Measurements from ENCODE around the gene ESD.
A peak's percentile ranks its signal among the peaks of the same experiment; 100 is the strongest.
"Not testable (repeated sequence)": the region's sequence is repeated elsewhere in the genome, so short reads cannot be mapped to it uniquely, and the experiment has no call there.

The ESD gene, protein sequence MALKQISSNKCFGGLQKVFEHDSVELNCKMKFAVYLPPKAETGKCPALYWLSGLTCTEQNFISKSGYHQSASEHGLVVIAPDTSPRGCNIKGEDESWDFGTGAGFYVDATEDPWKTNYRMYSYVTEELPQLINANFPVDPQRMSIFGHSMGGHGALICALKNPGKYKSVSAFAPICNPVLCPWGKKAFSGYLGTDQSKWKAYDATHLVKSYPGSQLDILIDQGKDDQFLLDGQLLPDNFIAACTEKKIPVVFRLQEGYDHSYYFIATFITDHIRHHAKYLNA

DNA sequence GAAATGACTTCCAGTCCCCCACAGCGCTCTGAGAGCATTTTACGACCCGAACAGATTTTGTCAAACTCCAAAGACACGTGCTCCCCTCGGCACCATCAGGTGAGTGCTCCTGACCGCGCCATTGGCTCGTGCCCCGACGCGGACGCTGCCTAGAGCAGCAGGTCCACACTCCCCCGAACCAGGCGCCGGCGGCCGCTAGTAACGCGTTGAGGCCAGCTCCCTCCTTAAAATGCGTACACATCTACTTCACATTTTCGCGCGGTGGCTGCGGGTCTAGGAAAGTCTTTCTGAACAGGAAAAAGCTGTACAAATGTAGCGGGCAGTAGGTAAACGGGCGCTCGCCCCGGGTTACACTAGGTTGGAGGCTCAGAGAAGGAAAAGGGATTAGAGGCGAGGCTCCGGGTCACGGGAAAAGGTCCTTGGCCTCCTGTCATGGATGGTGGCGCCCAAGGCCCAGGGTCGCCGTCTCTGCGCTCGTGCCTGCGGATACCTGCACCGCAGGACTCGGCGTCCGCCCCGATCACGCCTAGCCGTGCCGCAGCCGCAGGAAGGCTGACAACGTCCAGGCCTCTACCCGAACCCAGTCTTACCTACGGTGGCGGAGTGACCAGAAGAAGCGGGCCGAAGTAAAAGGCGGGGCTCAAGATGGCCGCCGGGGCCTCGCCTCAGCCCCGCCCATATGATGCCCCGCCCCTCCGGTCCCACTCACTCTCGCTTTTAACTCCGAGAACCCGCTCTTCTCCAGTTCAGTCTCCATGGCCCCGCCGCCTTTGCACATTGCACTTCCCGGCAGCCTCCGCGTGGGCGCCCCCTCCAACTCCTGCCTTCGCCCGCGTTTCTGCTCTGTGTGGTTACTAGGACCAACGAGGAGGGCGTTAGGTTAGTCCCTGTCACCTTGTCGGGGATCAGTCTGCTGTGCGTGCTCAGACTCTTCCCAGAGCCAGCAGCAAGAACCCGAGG lies at the start of gene ESD:
Gene ESD (minus strand): TSS at position 647 of the 960 bp plus-strand sequence. CDS start 5,748 bp downstream, outside the sequence.
- peak; percentile 90 for DNase-seq (ENCODE audit: low read depth)

GRCh38 chr13:46846726-46847125 lies 49.8 kb upstream of the ESD start:
- no peak for DNase-seq (ENCODE audit: low read depth)

DNA sequence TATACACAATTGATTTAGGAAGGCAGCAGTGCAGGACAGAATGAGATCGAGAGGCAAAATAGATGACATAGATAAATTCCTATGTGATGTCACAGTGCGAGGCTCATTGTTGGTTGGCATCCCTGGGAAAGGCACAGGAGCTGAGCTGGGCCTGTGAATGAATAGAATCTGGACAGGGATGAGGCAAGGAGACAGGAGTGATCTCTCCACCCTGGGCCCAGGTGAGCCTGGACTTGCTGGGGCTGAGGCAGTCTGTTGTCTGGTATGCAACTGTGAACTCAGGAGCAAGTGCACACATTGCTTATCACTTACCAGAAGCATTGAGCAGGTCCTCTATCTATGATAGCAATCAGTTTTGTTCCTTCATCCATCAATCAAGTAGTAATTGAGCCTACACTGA lies 48.2 kb upstream of the ESD start:
- no peak for DNase-seq (ENCODE audit: low read depth)

DNA sequence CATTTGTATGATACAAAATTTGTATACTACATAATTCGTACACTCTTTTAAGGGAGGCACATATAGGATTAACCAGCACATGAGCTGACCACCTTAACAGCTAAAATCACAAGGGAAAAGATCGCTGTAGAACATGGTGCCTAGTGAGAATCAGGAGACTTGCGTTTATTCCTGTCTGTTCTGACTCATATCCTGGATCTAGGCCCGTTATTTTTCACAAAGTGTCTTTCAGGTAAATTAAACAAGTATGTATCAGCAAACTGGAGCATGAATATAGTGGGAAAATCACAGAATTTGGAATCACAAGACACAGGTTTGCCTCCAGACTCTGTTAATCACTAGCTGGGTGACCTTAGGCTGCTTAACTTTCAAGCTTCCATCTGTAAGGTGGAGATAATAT lies 47.5 kb upstream of the ESD start:
- DNase-seq (ENCODE audit: low read depth), result no peak

- no peak for DNase-seq (ENCODE audit: low read depth)
Observed at GRCh38 chr13:46839399-46839798, 42.4 kb upstream of the ESD start.

DNA sequence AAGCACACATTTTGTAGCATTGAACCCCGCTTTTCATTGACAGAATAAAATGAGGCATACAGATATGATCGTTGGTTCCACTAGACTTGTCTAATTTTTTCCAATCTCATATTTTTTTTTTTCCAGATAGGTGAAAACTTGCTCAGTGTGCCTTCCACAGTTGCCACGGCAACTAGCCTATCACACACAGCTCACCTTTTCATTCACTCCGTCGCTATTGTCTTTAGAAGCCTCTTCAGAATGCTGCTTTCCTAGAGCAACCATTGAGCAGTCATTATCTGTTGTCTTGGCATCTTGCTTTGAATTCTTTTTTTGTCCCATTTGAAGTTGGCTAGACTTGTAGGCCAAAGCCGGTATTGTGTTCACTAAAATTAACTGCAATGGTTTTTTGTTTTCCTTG lies 37.7 kb upstream of the ESD start:
- DNase-seq (ENCODE audit: low read depth), result no peak

GRCh38 chr13:46831588-46832194 lies 34.7 kb upstream of the ESD start:
- peak; percentile 52 for DNase-seq (ENCODE audit: low read depth)

DNA sequence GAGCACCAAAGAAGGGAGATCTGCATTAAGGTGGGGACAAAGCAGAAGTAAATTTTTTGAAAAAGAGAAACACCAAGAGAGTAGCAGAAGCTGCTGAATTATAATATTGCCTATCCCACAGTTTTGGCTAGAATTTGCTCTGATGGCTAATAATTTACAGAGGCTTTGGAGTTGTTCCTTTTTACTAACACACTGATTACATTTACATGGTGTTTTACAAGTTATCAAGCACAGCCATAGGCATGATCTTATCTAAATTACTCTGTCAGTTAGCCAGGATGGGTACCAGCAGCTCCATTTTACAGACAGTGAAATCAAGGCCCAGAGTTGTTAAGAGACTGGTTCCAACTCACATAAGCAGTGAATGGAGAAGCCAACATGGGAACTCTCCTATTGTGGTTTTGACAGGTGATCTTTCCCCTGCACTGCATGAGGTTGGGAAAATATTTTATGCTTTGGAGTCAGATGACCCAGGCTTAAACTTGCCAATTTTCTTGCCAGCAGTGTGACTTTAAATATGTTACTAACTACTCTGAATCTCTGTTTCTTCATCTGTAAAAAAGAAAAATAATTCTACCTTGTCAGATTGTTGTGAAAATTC lies 33.5 kb upstream of the ESD start:
- no peak for DNase-seq (ENCODE audit: low read depth)

DNA sequence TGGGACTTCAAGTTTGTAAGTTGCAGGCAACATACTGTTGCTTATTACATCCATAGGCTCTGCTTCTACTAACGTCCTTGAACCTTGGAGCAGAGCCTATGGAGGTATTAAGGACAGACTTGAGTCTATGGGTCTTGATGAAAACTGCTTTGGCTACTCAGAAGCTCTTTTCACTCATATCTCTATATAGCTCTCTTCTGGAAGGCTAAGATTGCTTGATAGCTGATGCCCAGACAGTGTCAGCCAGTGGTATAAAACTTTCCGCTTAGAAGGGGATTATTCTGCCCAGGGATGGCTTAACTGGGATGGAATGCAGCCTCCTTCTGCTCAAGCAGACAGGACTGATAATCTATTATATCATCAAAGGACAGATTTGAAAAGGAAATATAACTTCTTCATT lies 25.6 kb upstream of the ESD start:
- DNase-seq (ENCODE audit: low read depth), result no peak

DNA sequence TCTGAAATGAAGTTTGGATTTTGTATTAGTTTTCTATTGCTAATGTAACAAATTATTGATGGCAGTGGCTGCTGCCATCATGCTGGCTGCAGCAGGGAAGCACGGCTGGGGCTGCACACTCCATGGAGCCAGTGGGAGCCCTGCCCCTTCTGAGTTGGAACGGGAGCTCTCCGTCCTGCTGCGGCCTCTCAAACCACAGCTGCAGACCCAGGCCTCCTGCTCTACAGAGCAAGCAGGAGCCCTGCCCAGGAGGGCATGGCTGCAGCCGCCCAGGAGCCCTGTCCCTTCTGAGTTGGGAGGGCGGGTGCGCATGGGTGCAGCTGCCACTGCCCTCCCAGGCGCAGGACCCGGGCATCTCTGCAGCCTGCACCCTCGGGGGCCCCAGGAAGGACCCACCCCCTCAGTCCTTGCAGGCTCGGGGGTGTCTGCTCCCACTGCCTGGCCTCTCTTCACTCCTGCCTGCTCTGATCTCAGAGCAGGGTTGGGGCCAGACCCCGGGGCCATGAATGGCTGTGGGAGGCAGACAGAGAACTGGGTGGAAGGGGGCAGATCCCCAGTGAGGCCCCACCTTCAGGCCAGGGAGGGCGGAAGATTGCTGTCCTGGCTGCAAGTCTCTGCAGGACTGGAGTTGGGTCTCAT lies 21.0 kb upstream of the ESD start:
- no peak for DNase-seq (ENCODE audit: low read depth)

GRCh38 chr13:46817095-46817494 lies 20.1 kb upstream of the ESD start:
- DNase-seq (ENCODE audit: low read depth), result no peak

DNA sequence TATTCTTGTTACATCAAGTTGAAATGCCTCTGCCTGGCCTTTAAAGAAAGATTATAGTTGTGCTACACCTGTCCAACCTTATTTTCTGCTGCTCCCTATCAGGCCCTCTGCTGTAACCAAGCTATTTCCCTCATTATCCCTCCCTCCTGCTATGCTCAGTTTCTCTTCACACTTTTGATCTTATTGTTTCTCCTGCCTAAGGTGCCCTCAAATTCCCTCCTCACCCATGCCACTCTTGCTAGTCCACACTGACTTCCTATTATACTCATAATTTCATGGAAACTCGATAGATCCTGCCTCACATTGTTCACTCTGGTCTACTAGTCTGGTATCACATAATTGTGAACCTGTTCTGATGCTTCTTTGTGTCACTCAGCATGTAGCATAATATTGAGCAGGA lies 19.4 kb upstream of the ESD start:
- DNase-seq (ENCODE audit: low read depth), result no peak

GRCh38 chr13:46812301-46812797 lies 15.4 kb upstream of the ESD start:
- no peak for DNase-seq (ENCODE audit: low read depth)

GRCh38 chr13:46810440-46810839 lies 13.5 kb upstream of the ESD start:
- no peak for DNase-seq (ENCODE audit: low read depth)

DNA sequence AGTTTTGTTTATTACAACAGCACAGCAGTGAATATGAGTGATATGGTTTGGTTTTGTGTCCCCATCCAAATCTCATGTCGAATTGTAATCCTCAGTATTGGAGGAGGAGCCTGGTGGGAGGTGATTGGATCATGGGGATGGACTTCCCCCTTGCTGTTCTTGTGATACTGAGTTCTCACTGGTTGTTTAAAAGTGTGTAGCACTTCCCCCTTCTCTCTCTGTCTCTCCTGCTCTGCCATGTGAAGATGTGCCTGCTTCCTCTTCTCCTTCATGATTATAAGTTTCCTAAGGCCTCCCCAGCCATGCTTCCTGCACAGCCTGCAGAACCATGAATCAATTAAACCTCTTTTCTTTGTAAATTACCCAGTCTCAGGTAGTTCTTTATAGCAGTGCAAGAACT lies 8.0 kb upstream of the ESD start:
- not testable (repeated sequence) for DNase-seq (ENCODE audit: low read depth)

DNA sequence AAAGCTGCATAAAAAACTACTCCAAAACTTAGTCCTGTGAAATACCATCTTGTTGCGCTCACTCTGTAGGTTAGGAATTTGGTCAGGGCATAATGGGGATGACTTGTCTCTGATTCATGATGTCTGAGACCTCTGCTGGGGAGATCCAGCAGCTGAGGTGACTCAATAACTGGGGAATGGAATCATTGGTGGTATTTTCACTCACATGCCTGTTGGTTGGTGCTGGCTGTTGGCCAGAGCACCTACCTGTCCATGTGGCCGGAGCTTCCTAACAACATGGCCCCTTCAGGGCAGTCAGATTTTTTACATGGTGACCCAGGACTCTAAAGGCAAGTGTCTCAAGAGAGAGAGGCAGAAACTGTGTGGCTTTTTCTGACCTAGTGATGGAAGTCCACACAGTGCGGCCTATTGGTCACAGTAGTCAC lies 7.4 kb upstream of the ESD start:
- peak; percentile 73 for DNase-seq (ENCODE audit: low read depth)

GRCh38 chr13:46803586-46803985 lies 6.6 kb upstream of the ESD start:
- DNase-seq (ENCODE audit: low read depth), result no peak

DNA sequence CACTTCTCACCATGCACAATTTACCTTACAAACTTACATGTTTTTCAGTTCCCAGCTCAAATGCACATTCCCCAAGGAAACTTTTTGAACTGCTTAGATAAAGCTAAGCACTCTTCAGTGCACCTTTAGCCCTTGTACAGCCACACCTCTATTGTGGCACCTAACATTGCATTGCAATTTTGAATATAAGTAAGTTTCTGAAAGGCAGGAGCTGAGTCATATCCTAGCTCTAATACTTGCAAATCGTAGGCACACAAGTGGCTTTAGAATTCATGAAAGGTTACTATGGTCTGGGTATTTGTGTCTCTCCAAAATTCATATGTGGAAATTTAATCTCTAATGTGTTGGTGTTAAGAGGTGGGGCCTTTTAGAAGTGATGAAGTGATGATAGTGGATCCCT lies 4.9 kb upstream of the ESD start:
- no peak for DNase-seq (ENCODE audit: low read depth)

- no peak for DNase-seq (ENCODE audit: low read depth)
Observed at GRCh38 chr13:46799139-46799538, 2.2 kb upstream of the ESD start.

- peak; percentile 68 for DNase-seq (ENCODE audit: low read depth)
Observed at GRCh38 chr13:46797501-46798237, 708 bp upstream of the ESD start.

- DNase-seq (ENCODE audit: low read depth), result no peak
Observed at GRCh38 chr13:46796129-46796514, 839 bp downstream of the ESD start.

Measured in fibroblast of gingiva (primary cell).